ENCODE data around the gene CAPN3. TPM values are rescaled to one million over a fixed set of nuclear protein-coding genes. Genes with fewer than 3 reads are reported as not detected.

Gene CAPN3
- 0.08 and 1.6 TPM in 2 replicates for total RNA-seq (2014; rRNA removed; shearing (Covaris generic))

DNA sequence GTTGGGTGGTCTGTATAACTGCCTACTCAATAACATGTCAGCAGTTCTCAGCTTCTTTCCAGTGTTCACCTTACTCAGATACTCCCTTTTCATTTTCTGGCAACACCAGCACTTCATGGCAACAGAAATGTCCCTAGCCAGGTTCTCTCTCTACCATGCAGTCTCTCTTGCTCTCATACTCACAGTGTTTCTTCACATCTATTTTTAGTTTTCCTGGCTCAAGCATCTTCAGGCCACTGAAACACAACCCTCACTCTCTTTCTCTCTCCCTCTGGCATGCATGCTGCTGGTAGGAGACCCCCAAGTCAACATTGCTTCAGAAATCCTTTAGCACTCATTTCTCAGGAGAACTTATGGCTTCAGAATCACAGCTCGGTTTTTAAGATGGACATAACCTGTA lies at the start of gene CAPN3:
TSS of gene CAPN3 (plus strand) at position 253 of the 400 bp plus-strand sequence. CDS start 305 bp downstream, outside the sequence.

Small RNAs within 50 kb of the gene (small RNA-seq; reads per million reads assigned to genes)
- not detected for gene RNU6-188P

Other genes with a start within 250 kb of the CAPN3 start
- gene PLA2G4F, start 202.9 kb upstream of the CAPN3 start, total RNA-seq (2014; rRNA removed; shearing (Covaris generic)): not detected in 2 replicates
- gene VPS39, start 151.2 kb upstream of the CAPN3 start, total RNA-seq (2014; rRNA removed; shearing (Covaris generic)): 20.6 and 32.8 TPM in 2 replicates
- 7.8 and 10.5 TPM in 2 replicates for gene GANC, start 86.3 kb upstream of the CAPN3 start, total RNA-seq (2014; rRNA removed; shearing (Covaris generic))
- 43.1 and 43.4 TPM in 2 replicates for gene TMEM87A, start 86.1 kb upstream of the CAPN3 start, total RNA-seq (2014; rRNA removed; shearing (Covaris generic))
- 22.6 and 27.5 TPM in 2 replicates for gene ZNF106, start 131.6 kb downstream of the CAPN3 start, total RNA-seq (2014; rRNA removed; shearing (Covaris generic))
- 70.8 and 72.3 TPM in 2 replicates for gene SNAP23, start 136.1 kb downstream of the CAPN3 start, total RNA-seq (2014; rRNA removed; shearing (Covaris generic))
- gene LRRC57, start 189.3 kb downstream of the CAPN3 start, total RNA-seq (2014; rRNA removed; shearing (Covaris generic)): 10.8 and 12.5 TPM in 2 replicates
- gene HAUS2, start 189.3 kb downstream of the CAPN3 start, total RNA-seq (2014; rRNA removed; shearing (Covaris generic)): 17.1 and 27.9 TPM in 2 replicates
- gene STARD9, start 216.1 kb downstream of the CAPN3 start, total RNA-seq (2014; rRNA removed; shearing (Covaris generic)): 2.6 and 3.6 TPM in 2 replicates